ENCODE data around the gene GRID2.

DNA sequence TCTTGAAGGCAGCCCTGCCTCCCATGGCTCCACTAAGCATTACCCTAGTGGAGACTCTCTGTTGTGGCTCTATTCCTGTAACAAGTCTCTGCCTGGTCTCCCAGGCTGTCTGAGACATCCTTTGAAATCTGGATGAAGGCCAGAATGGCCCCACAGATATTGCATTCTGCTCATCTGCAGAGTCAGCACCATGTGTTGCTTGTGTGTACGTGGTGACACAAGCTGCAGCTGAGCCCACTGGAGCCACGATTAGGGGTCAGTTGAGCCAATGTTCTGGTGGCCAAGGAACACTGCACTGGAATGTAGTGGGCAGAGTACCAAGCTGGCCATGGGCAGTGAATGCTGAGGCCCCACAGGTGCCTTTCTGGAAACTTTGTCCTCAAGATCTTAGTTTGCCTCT lies 29.2 kb downstream of the GRID2 start:
- TF ChIP-seq POLR2A (IDR thresholded peaks at IDR 0.05; ENCODE audit: low read depth, low read length) (no peak), TAF1 (IDR thresholded peaks at IDR 0.05; ENCODE audit: borderline replicate concordance, low read depth, low read length) (no peak), POLR2AphosphoS5 (IDR thresholded peaks at IDR 0.05; ENCODE audit: low read depth, low read length) (no peak)
